Measurements from ENCODE around the gene AFAP1. TPM values are rescaled to one million over a fixed set of nuclear protein-coding genes. Genes with fewer than 3 reads are reported as not detected.

AFAP1 gene
- total and polyA plus RNA-seq, 2 of the 4 experiments (the other 2 are of a cell fraction) = 48.2 to 80.9 TPM

- in situ Hi-C loops (cut with MboI; ENCODE audit: low sequenced_read_pairs) (no loop called here), intact Hi-C loops (cut with micrococcal nuclease) (loop anchor here (5.0 kb wide), 1 partner anchor 48 kb away; no protein-coding TSS in a partner anchor), dilution Hi-C loops (cut with HindIII; ENCODE audit: low sequenced_read_pairs, unreplicated experiment) (no loop called here)
- Histone ChIP-seq H4K5ac (ENCODE audit: low read depth, low read length) (peak overlapping the region; percentile 32; the same call in 1 of the 2 replicates), H3K9me1 (ENCODE audit: insufficient read depth, low read length) (peaks cover 30% of the 10 kb centered on the region), H4K20me1 (ENCODE audit: insufficient read depth, low read length) (peaks cover 10% of the 10 kb centered on the region; the same call in 1 of the 2 replicates), H3K9ac (ENCODE audit: low read depth, low read length) (peak overlapping the region; percentile 6; the same call in 1 of the 2 replicates), H3K36me3 (ENCODE audit: control insufficient read depth, insufficient read depth, low read length) (peaks cover 58% of the 10 kb centered on the region), H2BK20ac (ENCODE audit: low read depth, low read length) (no peak overlapping the region), H3K27me3 (ENCODE audit: control insufficient read depth, insufficient read depth, low read length) (no peaks in the 10 kb centered on the region), H3K9me3 (ENCODE audit: control insufficient read depth, insufficient read depth, low read length) (no peaks in the 10 kb centered on the region), H2BK15ac (ENCODE audit: low read depth, low read length) (no peak overlapping the region), H4K8ac (ENCODE audit: low read depth in 2 of 2, low read length in 2 of 2) (peak overlapping the region in 1 of 2 experiments; percentile 25; a peak in 1 of 4 replicates), H2BK120ac (ENCODE audit: low read depth, low read length) (no peak overlapping the region), H2AFZ (replicated peaks; ENCODE audit: low read length, poor library complexity) (no peak overlapping the region), H3K79me1 (ENCODE audit: low read depth in 1 of 2, low read length in 2 of 2) (peaks cover 36 to 87% of the 10 kb centered on the region in 2 experiments), H3K23ac (ENCODE audit: low read depth, low read length) (no peak overlapping the region; the same call in 1 of the 2 replicates), H4K91ac (ENCODE audit: insufficient read depth, low read depth, low read length) (peak overlapping the region; percentile 1; the same call in 1 of the 2 replicates), H2BK5ac (ENCODE audit: low read depth, low read length, poor library complexity, severe bottlenecking) (peak overlapping the region; percentile 95), H2AK5ac (ENCODE audit: low read depth, low read length) (peak overlapping the region; percentile 53; the same call in 1 of the 2 replicates), H3K14ac (replicated peaks; ENCODE audit: low read depth, low read length) (peak overlapping the region; percentile 12; the same call in 1 of the 2 replicates), H3K4me1 (ENCODE audit: control insufficient read depth, insufficient read depth, low read length) (peaks cover 45% of the 10 kb centered on the region), H3K27ac (ENCODE audit: insufficient read depth, low read length) (peak overlapping the region; percentile 26), H3K4me3 (ENCODE audit: insufficient read depth, low read depth, low read length) (no peak overlapping the region), H3K56ac (ENCODE audit: extremely low read depth, insufficient read depth, low read length) (no peak overlapping the region), H3K4ac (ENCODE audit: low read depth, low read length) (0 out of 2 replicates have a peak overlapping the region, but pooled peaks have one; percentile 8), H3K4me2 (ENCODE audit: low read depth, low read length) (no peak overlapping the region), H3K18ac (ENCODE audit: low read depth, low read length) (no peak overlapping the region), H2AK9ac (replicated peaks; ENCODE audit: low read depth, low read length, poor library complexity) (no peak overlapping the region)
- ChIA-PET CTCF (no interaction called here), POLR2A (ENCODE audit: unreplicated experiment) (no interaction called here)
- WGBS, 2 experiments (ENCODE audit: extremely low coverage in 2 of 2, insufficient read length in 1 of 2) = 91% methylated on average over 8 of the region's 15 CpGs; no CpG with 5 or more reads in 1 of the 2 experiments
- no TSS peak for BruUV-seq (replicated peaks)
- no peak for DNase-seq
- TF ChIP-seq CEBPB (IDR thresholded peaks at IDR 0.05; ENCODE audit: low read depth, low read length) = no peak
- TF ChIP-seq CHD1 (IDR thresholded peaks at IDR 0.05; ENCODE audit: low read depth, low read length) = no peak
- no peak for TF ChIP-seq MXI1 (IDR thresholded peaks at IDR 0.05; ENCODE audit: borderline replicate concordance, low read depth, low read length)
- no peak for TF ChIP-seq SMC3 (IDR thresholded peaks at IDR 0.05; ENCODE audit: low read depth, low read length)
- TF ChIP-seq FOS (IDR thresholded peaks at IDR 0.05; ENCODE audit: low read depth, low read length) = no peak
- ATAC-seq (ENCODE audit: low read depth) = no peak
Observed at GRCh38 chr4:7814451-7814850, 125.2 kb downstream of the AFAP1 start.

All from IMR-90 (cell line).